Activated T-helper 2 cell treated with anti-CD3 and anti-CD28 coated beads, Interferon-gamma antibody, Interleukin-2, Interleukin-4, amounts not matched to agents 10 μg/mL and 5 μg/mL and 100 μg/mL, durations not matched to agents 14 hours and 24 hours and 36 hours (primary cell): ENCODE data around the gene RAPGEF6. TPM values are rescaled to one million over a fixed set of nuclear protein-coding genes. Genes with fewer than 3 reads are reported as not detected.

ENCODE experiments used
- DNase-seq: peaks from one replicate; pipeline ENCODE4 v3.0.0; 2021; ENCODE audit warnings: low spot score
- H3K27ac Mint-ChIP-seq: one replicate; pipeline ENCODE4 v1.8.0; 2021; ENCODE audit warnings: mixed read lengths
- H3K27me3 Mint-ChIP-seq: one replicate; pipeline ENCODE4 v1.8.0; 2021; ENCODE audit warnings: low read depth, mixed read lengths
- H3K36me3 Mint-ChIP-seq: one replicate; pipeline ENCODE4 v1.8.0; 2021; ENCODE audit warnings: low read depth, mixed read lengths
- H3K4me1 Mint-ChIP-seq: one replicate; pipeline ENCODE4 v1.8.0; 2021; ENCODE audit warnings: low read depth, mixed read lengths
- H3K4me3 Mint-ChIP-seq: one replicate; pipeline ENCODE4 v1.8.0; 2021; ENCODE audit warnings: low read depth, mild to moderate bottlenecking, moderate library complexity, mixed read lengths
- H3K9me3 Mint-ChIP-seq: one replicate; pipeline ENCODE4 v1.8.0; 2021; ENCODE audit warnings: mixed read lengths
- intact Hi-C: fragments of 100-400 bp; cut with micrococcal nuclease; formaldehyde crosslinking; loops from one replicate; pipeline ENCODE4 v1.15.1; 2023
- total RNA-seq: library from RNA; stranded (reverse); gene quantifications from 2 replicates; pipeline ENCODE4 v1.2.3, GENCODE V29; 2022

RAPGEF6 gene
- total RNA-seq, 1 donor from 2014 or later = 33.9 TPM

GRCh38 chr5:131664929-131665328 is 29.9 kb upstream of the RAPGEF6 start:
- Mint-ChIP-seq H3K4me1 (peaks cover 2% of the 10 kb centered on the region), H3K27me3 (no peaks in the 10 kb centered on the region), H3K36me3 (peaks cover 68% of the 10 kb centered on the region), H3K27ac (no peak overlapping the region), H3K9me3 (peaks cover 18% of the 10 kb centered on the region), H3K4me3 (no peak overlapping the region)
- intact Hi-C loops = no loop called here
- DNase-seq = no peak

- peaks cover 20% of the 10 kb centered on the region for H3K9me3 Mint-ChIP-seq
- no peak overlapping the region for H3K4me3 Mint-ChIP-seq
- peaks cover 72% of the 10 kb centered on the region for H3K36me3 Mint-ChIP-seq
- intact Hi-C loops = no loop called here
- H3K27ac Mint-ChIP-seq = no peak overlapping the region
- H3K4me1 Mint-ChIP-seq = peaks cover 7% of the 10 kb centered on the region
- DNase-seq = no peak
- no peaks in the 10 kb centered on the region for H3K27me3 Mint-ChIP-seq
Measured at GRCh38 chr5:131661933-131662332, 26.9 kb upstream of the RAPGEF6 start.

- no peak for DNase-seq
- H3K4me1 Mint-ChIP-seq = peaks cover 15% of the 10 kb centered on the region
- H3K36me3 Mint-ChIP-seq = peaks cover 74% of the 10 kb centered on the region
- peaks cover 20% of the 10 kb centered on the region for H3K9me3 Mint-ChIP-seq
- intact Hi-C loops = no loop called here
- no peak overlapping the region for H3K27ac Mint-ChIP-seq
- H3K27me3 Mint-ChIP-seq = no peaks in the 10 kb centered on the region
- no peak overlapping the region for H3K4me3 Mint-ChIP-seq
Measured at GRCh38 chr5:131659841-131660240, 24.8 kb upstream of the RAPGEF6 start.

- Mint-ChIP-seq H3K4me1 (peaks cover 17% of the 10 kb centered on the region), H3K27me3 (no peaks in the 10 kb centered on the region), H3K36me3 (peaks cover 75% of the 10 kb centered on the region), H3K9me3 (peaks cover 20% of the 10 kb centered on the region), H3K27ac (no peak overlapping the region), H3K4me3 (no peak overlapping the region)
- intact Hi-C loops = no loop called here
- DNase-seq = no peak
Measured at GRCh38 chr5:131659290-131659689, 24.3 kb upstream of the RAPGEF6 start.

GRCh38 chr5:131654776-131655175 is 19.7 kb upstream of the RAPGEF6 start:
- H3K27me3 Mint-ChIP-seq = no peaks in the 10 kb centered on the region
- no peak for DNase-seq
- H3K4me3 Mint-ChIP-seq = no peak overlapping the region
- no peak overlapping the region for H3K27ac Mint-ChIP-seq
- H3K36me3 Mint-ChIP-seq = peaks cover 68% of the 10 kb centered on the region
- peaks cover 18% of the 10 kb centered on the region for H3K4me1 Mint-ChIP-seq
- intact Hi-C loops = no loop called here
- peaks cover 1% of the 10 kb centered on the region for H3K9me3 Mint-ChIP-seq

- no peak overlapping the region for H3K27ac Mint-ChIP-seq
Measured at GRCh38 chr5:131654309-131654708, 19.3 kb upstream of the RAPGEF6 start.

GRCh38 chr5:131649161-131649560 is 14.1 kb upstream of the RAPGEF6 start:
- H3K4me1 Mint-ChIP-seq = peaks cover 2% of the 10 kb centered on the region
- no peak overlapping the region for H3K4me3 Mint-ChIP-seq
- peaks cover 70% of the 10 kb centered on the region for H3K36me3 Mint-ChIP-seq
- H3K9me3 Mint-ChIP-seq = no peaks in the 10 kb centered on the region
- no peaks in the 10 kb centered on the region for H3K27me3 Mint-ChIP-seq
- intact Hi-C loops = no loop called here
- DNase-seq = no peak
- no peak overlapping the region for H3K27ac Mint-ChIP-seq

More at GRCh38 chr5:131654309-131654708, 19.3 kb upstream of the RAPGEF6 start:
- Mint-ChIP-seq H3K27me3 (no peaks in the 10 kb centered on the region), H3K36me3 (peaks cover 67% of the 10 kb centered on the region), H3K4me3 (no peak overlapping the region), H3K9me3 (no peaks in the 10 kb centered on the region), H3K4me1 (peaks cover 18% of the 10 kb centered on the region)
- DNase-seq = no peak
- intact Hi-C loops = no loop called here

GRCh38 chr5:131647048-131647769 is 12.2 kb upstream of the RAPGEF6 start:
- H3K27ac Mint-ChIP-seq = no peak overlapping the region
- no peaks in the 10 kb centered on the region for H3K9me3 Mint-ChIP-seq
- intact Hi-C loops = no loop called here
- DNase-seq = no peak
- peaks cover 72% of the 10 kb centered on the region for H3K36me3 Mint-ChIP-seq
- no peaks in the 10 kb centered on the region for H3K27me3 Mint-ChIP-seq
- no peak overlapping the region for H3K4me3 Mint-ChIP-seq
- H3K4me1 Mint-ChIP-seq = peaks cover 2% of the 10 kb centered on the region

- Mint-ChIP-seq H3K27me3 (no peaks in the 10 kb centered on the region), H3K4me3 (no peak overlapping the region), H3K9me3 (no peaks in the 10 kb centered on the region), H3K27ac (no peak overlapping the region), H3K36me3 (peaks cover 56% of the 10 kb centered on the region), H3K4me1 (peaks cover 15% of the 10 kb centered on the region)
- intact Hi-C loops = no loop called here
- no peak for DNase-seq
Measured at GRCh38 chr5:131644822-131645221, 9.8 kb upstream of the RAPGEF6 start.

GRCh38 chr5:131644370-131644769 is 9.3 kb upstream of the RAPGEF6 start:
- DNase-seq = no peak
- peaks cover 19% of the 10 kb centered on the region for H3K4me1 Mint-ChIP-seq
- H3K9me3 Mint-ChIP-seq = no peaks in the 10 kb centered on the region
- no peak overlapping the region for H3K4me3 Mint-ChIP-seq
- peaks cover 52% of the 10 kb centered on the region for H3K36me3 Mint-ChIP-seq
- H3K27ac Mint-ChIP-seq = no peak overlapping the region
- intact Hi-C loops = no loop called here
- H3K27me3 Mint-ChIP-seq = no peaks in the 10 kb centered on the region

- no peak overlapping the region for H3K27ac Mint-ChIP-seq
- no peaks in the 10 kb centered on the region for H3K27me3 Mint-ChIP-seq
- H3K9me3 Mint-ChIP-seq = no peaks in the 10 kb centered on the region
- no peak for DNase-seq
- intact Hi-C loops = loop anchor here (2.0 kb wide), 1 partner anchor 29 kb away; no protein-coding TSS in a partner anchor
- no peak overlapping the region for H3K4me3 Mint-ChIP-seq
- H3K36me3 Mint-ChIP-seq = peaks cover 36% of the 10 kb centered on the region
- H3K4me1 Mint-ChIP-seq = peaks cover 33% of the 10 kb centered on the region
Measured at GRCh38 chr5:131641494-131641893, 6.5 kb upstream of the RAPGEF6 start.

GRCh38 chr5:131640043-131640856 is 5.2 kb upstream of the RAPGEF6 start:
- no peak for DNase-seq

GRCh38 chr5:131639148-131639547 is 4.1 kb upstream of the RAPGEF6 start:
- no peak for DNase-seq
- peaks cover 20% of the 10 kb centered on the region for H3K36me3 Mint-ChIP-seq
- no peaks in the 10 kb centered on the region for H3K27me3 Mint-ChIP-seq
- intact Hi-C loops = loop anchor here (5.0 to 10.0 kb wide), 4 partner anchors 102 to 786 kb away; no protein-coding TSS in a partner anchor
- H3K27ac Mint-ChIP-seq = no peak overlapping the region
- no peaks in the 10 kb centered on the region for H3K9me3 Mint-ChIP-seq
- H3K4me1 Mint-ChIP-seq = peaks cover 36% of the 10 kb centered on the region
- no peak overlapping the region for H3K4me3 Mint-ChIP-seq

More at GRCh38 chr5:131640043-131640856, 5.2 kb upstream of the RAPGEF6 start:
- intact Hi-C loops = loop anchor here (2.0 kb wide), 1 partner anchor 31 kb away; no protein-coding TSS in a partner anchor
- no peaks in the 10 kb centered on the region for H3K9me3 Mint-ChIP-seq
- peak overlapping the region; percentile 5 for H3K4me3 Mint-ChIP-seq
- peaks cover 36% of the 10 kb centered on the region for H3K4me1 Mint-ChIP-seq
- H3K36me3 Mint-ChIP-seq = peaks cover 26% of the 10 kb centered on the region
- no peaks in the 10 kb centered on the region for H3K27me3 Mint-ChIP-seq
- H3K27ac Mint-ChIP-seq = peak overlapping the region; percentile 87
